COLO668 (cell line): Measurements from ENCODE around the gene AMPD3.

Source experiments
- DNase-seq: peaks from one replicate; lab custom pipeline; 2025; ENCODE audit not compliant: unreplicated experiment; lab: John Stamatoyannopoulos, UW

Gene AMPD3

DNA sequence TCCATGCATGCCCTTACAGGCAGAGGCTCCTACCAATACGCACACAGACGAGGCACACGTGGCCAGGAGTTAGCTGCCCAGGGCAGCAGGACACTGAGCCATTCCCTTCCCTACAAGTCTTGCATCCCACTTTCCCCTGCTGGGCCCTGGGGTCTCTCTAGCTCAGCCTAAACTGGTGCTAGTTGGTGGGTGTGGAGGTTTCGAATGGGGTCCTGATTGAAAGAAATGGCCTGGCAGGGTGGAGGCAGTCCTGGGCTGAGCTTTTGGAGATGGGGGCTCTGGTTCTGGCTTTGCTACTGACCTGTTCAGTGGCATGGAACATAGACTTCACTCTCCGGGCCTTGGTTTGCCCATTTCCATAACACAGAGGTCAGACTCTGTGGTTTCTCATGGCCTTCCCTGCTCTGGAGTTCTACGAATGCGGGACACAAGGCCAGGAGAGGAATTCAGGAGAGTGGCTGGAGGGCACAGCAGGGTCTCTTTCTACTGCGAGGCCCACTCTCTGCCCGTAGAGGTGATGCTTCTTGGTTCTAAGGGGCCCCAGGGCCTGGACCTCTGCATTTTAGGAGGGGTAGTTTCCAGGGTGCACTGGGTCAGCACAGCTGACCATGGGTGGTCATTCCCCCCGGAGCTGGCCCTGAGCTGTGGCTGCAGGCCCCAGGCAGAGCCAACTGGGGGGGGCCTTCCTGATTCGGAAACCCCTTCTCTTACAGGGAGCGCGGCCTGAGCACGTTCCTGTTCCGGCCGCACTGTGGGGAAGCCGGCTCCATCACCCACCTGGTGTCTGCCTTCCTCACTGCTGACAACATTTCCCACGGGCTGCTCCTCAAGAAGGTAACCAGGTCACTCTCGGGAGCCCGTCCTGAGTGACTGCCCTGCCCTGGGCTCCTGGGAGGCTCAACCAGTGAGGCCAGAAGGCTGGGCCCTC lies 46.0 kb downstream of the AMPD3 start:
- DNase-seq = no peak

GRCh38 chr11:10502065-10502680 lies 47.1 kb downstream of the AMPD3 start:
- DNase-seq = no peak

DNA sequence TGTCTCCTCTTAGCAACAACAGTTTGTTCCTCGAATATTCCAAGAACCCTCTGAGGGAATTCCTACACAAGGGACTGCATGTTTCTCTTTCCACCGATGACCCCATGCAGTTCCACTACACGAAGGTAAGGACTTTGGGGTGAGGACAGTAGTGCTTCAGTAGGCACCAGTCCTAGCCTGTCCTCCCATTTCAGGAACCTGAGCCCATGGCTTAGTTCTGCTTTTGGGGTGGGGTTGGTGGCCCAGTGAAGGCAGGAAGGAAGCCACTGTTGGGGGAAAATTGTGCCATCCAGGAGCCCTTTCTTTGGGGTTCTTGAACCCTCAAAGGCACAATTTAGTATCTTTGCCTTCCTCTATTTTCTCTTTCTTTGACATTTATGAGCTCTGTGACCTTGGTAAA lies 47.7 kb downstream of the AMPD3 start:
- DNase-seq = no peak

DNA sequence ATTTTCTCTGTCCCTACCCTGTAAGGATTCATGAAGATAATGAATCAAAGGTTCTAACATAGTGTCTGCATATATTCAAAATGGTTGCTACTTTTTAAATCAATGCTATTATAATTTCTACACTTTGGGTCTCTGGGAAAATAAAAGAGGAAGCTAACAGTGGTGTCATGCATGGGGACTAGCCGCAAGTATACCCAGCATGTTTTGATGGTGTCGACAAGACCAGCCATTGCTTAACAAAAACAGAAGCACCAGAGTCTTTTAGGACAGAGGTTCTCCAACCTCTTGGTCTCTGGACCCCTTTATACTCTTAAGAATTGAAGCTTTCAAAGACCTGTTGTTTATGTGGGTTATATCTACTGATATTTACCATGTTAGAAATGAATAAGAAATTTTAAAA lies 48.2 kb downstream of the AMPD3 start:
- DNase-seq = no peak

- DNase-seq = no peak
Observed at GRCh38 chr11:10503777-10504480, 48.9 kb downstream of the AMPD3 start.

GRCh38 chr11:10504490-10504889 lies 49.4 kb downstream of the AMPD3 start:
- DNase-seq = no peak

DNA sequence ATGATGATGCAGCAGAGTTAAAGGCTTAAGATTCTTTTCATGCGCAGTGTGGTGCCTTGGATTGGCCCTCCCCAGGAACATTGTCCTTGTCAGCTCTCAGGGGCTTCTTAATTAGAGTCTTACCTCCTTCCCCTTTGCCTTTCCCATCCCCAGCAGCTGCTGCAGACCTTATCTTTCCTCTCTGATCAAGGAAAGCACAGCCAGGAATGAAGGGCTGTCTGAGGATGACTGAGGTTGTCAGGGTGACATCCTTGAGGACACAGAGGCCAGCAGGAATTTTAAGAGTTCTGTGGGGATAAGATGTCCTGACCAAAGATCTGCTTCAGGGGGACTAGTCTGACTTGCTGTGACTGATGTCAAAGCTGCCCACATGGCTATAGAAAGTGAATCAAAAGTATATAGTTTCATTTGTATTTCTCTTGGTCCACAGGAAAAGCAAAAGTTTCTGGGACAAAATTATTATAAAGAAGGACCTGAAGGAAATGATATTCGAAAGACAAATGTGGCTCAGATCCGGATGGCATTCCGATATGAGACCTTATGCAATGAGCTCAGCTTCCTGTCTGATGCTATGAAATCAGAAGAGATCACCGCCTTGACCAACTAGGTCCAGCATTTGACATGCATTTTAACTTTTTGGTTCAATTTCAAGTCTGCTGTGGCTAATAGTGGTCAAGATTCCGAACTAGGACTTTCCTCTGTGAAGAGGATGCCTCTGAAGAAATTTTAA lies 50.4 kb downstream of the AMPD3 start:
- DNase-seq = no peak

DNA sequence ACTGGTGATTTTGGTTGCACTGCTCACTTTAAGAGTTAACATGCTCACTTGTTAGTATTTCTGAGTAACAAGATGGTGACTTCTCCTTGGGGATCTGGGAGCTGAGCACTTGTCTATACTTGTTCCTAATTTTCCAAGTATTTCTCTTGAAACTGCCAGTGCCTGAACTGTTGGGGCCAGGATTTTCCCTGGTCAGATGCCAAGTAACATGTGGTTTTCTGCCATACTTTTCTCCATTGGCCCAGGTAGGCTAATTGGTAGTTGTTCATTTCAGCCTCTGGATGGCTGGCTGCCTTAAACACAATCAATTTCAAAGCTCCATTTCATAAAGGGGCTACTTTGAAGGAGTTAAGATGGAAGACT lies 50.9 kb downstream of the AMPD3 start:
- no peak for DNase-seq

DNA sequence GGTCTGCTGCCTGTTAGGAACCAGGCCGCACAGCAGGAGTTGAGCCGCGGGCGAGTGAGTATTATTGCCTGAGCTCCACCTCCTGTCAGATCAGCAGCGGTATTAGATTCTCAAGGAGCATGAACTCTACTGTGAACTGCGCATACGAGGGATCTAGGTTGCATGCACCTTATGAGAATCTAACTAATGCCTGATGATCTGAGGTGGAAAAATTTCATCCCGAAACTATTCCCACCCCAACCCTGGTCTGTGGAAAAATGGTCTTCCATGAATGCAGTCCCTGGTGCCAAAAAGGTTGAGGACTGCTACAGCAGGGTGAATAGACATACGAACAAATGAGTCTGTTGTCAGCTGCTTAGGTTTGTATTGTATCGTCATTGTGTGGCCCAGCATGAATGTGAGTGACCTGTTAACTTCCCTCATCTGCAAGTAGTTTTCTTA lies 56.1 kb downstream of the AMPD3 start:
- DNase-seq = no peak

GRCh38 chr11:10514202-10514601 lies 59.1 kb downstream of the AMPD3 start:
- no peak for DNase-seq

GRCh38 chr11:10514709-10515108 lies 59.6 kb downstream of the AMPD3 start:
- DNase-seq = no peak

DNA sequence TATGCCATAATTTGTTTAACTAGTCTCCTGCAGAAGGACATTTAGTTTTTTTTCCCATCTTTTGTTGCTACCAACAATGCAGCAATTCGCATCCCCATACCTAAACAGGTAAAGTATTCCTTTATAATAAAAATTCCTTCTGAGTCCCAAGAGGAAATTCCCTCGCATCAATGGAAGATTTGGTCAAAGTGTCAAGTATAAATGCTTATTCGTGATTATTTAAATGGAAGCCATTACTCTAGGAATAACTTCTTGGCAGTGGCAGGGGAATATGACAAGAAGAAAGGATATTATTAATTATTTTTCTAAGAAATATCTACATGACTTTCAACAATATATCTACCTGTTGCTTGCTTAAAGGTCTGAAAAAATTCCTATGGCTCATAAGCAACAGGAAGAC lies 60.4 kb downstream of the AMPD3 start:
- no peak for DNase-seq

GRCh38 chr11:10518123-10518522 lies 63.1 kb downstream of the AMPD3 start:
- DNase-seq = no peak

GRCh38 chr11:10518891-10519290 lies 63.8 kb downstream of the AMPD3 start:
- no peak for DNase-seq

DNA sequence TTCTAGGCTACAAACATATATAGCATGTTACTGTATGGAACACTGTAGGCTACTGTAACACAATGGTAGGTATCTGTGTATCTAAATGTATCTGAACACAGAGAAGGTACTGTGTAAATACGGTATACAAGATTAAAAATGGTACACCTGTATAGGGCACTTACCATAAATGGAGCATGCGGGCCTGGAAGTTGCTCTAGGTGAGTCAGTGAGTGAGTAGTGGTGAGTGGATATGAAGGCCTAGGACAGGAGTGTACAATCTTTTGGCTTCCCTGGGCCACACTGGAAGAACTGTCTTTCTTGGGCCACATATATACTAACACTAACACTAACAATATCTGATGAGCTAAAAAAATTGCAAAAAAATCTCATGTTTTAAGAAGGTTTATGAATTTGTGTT lies 64.6 kb downstream of the AMPD3 start:
- DNase-seq = no peak

GRCh38 chr11:10520562-10520961 lies 65.5 kb downstream of the AMPD3 start:
- no peak for DNase-seq

- DNase-seq = no peak
Observed at GRCh38 chr11:10522276-10522675, 67.2 kb downstream of the AMPD3 start.

GRCh38 chr11:10522921-10523320 lies 67.9 kb downstream of the AMPD3 start:
- DNase-seq = no peak

DNA sequence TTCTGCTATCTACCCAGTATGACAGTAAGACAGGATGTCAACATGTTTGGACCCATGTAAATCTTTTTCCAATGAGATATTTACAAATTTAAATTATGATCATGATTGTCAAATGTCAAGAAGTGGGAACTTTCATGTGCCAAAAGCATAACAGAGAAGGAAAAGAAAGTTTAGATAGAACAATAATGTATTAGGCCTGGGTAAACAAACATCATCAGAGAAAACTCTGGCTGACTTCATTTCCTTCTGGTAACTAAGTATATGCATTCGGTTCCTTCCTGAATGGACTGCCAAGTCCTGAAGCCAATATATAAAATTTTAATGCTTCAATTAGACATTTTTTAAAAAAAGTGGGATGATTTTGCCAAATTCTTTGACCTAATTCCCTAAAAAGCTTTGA lies 69.4 kb downstream of the AMPD3 start:
- DNase-seq = no peak

DNA sequence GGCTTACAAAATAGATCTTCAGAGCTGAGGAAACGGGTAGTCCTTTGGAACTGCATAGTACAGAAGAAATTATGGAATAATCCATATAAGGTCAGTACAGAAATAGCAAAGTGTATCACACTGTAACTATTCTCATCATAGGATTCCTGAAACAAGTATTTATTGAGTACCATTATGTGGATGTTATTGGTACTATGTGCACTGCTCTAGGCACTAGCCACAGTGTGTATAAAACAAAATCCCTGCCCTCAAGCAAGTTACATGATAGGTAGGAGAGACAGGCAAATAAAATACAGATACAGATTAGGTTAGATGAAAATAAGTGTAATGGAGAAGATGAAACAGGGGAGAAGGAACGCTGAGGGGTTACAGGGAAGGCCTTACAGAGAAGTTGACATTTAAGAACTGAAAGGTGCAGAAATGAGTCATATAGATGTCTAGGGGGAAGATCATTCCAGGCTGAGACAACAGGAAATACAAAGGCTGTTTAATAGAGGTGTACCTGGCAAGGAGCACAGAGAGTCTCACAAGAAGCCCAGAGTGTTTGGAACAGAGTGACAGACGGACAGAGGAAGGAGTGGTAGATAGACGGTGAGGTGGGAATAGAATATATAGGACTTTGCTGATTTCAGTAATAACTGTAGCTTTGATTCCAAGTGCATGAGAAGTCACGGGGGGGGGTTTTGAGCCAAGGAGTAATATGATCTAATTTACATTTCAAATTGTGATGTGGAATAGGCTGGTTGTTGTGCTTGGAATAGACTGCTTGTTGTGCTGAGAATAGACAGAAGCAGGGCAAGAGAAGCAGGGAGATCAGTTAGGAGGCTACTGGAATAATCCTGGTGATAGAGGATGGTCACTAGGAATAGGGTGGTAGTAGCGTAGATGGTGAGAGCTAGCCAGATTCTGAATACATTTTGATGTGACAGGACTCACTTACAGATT lies 72.2 kb downstream of the AMPD3 start:
- no peak for DNase-seq
